ENCODE data around the gene WSCD2.

Gene WSCD2

DNA sequence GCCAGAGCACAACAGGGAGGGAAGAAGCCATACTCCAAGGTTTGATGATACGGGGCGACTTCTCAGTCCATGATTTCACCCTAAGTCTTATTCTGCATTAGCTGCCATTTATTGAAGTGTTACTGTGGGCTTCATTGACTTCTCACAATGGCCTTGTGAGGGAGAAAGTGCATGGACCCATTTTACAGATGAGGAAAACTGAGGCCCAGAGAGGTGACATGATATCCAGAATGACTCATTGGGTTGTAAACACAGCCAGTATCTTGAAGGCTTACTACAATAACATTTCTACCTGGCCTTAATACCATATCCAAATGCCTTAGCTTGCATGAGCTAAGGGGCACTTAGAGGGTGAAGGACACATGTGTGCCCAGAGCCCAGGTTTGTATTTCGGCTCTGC lies 109.4 kb downstream of the WSCD2 start:
- no peak for DNase-seq

GRCh38 chr12:108239378-108239777 lies 110.3 kb downstream of the WSCD2 start:
- no peak for DNase-seq

GRCh38 chr12:108240027-108240785 lies 111.1 kb downstream of the WSCD2 start:
- DNase-seq: no peak

GRCh38 chr12:108240928-108241327 lies 111.8 kb downstream of the WSCD2 start:
- no peak for DNase-seq

DNA sequence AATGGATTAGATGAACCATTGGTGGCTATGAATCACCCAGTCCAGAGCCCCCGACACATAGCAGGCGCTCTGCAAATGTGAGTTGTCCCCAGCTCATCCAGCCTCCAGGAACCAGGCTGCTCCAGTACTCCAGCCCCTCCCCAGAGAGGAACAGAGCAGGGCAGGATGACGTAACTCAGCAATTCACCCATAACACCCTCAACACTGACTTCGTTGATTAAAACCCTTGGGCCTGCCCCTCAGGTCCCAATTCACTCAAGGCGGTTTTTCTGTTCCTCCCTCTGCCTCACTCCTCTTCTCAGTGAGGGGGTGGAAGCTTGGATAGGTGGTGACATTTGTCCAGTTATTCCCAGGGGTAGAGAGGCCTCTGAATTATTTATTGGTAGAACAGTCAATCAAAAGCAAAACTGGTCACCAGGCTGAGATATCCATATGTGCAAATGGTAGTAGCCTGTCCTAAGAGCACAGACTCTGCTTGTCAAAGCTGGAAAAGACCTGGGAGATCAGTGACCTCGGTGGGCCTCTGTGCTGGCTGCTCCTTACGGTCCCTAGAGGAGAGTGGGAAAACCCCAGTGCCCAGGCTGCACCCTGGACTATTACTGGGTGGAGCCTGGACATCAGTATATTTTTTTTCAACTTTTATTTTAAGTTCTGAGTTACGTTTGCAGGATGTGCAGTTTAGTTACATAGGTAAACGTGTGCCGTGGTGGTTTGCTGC lies 113.1 kb downstream of the WSCD2 start:
- no peak for DNase-seq

- no peak for DNase-seq
Measured at GRCh38 chr12:108247130-108247529, 118.0 kb downstream of the WSCD2 start.

GRCh38 chr12:108248011-108248410 lies 118.9 kb downstream of the WSCD2 start:
- no peak for DNase-seq

DNA sequence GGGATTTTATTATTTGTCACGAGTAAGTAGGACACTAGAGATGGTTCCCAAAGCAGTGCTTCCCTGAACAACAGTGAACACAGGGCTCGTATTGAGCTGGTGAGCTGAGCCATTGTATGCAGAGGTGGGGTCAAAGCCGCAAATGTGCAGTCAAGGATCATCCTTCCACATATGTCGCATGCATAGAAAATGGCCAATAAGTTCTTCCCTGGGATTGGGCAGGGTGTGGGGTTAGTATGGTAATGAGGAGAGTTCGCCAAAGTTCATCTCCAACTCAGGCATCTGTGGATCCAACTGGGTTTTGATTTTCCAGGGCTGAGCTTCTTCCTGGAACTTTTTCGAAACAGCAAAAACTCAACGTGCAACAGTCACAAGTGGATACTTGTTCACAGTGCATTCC lies 123.4 kb downstream of the WSCD2 start:
- no peak for DNase-seq

DNA sequence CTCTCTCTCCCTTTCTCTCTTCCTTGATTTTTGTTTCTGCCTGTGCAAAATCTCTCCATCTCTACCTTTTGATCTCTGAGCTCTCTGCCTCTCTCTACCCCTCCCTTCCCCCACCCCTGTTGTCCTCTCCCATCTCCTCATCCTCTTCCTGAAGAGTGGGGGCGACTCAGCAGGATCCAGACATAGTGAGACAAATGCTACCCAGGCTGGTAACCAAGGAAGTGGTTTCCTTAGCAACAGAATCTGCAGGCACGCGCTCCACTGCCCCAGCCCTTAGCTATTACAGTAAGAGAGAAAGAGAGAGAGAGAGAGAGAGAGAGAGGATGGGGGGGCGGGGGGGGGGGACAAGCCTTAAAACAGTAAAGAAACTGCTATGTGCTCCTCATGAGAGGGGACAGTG lies 124.5 kb downstream of the WSCD2 start:
- no peak for DNase-seq

DNA sequence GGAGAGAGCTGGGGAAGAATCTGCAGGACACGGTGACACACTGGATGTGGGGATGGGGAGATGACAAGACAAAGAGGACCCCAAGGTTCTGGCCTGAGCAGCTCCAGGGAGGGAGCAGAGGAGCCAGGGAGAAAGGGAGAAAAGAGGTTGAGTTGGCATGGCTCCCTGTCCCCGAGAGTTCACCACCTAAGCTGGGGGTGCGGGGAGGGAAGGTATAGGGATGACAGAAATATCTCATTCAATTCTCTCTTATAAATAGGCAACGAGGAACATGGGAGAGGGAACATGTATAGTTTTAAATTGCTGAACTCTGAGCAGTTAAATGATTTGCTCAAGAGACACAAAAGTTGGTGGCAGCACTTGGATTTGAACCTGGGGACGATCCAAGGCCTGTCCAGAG lies 124.9 kb downstream of the WSCD2 start:
- no peak for DNase-seq

DNA sequence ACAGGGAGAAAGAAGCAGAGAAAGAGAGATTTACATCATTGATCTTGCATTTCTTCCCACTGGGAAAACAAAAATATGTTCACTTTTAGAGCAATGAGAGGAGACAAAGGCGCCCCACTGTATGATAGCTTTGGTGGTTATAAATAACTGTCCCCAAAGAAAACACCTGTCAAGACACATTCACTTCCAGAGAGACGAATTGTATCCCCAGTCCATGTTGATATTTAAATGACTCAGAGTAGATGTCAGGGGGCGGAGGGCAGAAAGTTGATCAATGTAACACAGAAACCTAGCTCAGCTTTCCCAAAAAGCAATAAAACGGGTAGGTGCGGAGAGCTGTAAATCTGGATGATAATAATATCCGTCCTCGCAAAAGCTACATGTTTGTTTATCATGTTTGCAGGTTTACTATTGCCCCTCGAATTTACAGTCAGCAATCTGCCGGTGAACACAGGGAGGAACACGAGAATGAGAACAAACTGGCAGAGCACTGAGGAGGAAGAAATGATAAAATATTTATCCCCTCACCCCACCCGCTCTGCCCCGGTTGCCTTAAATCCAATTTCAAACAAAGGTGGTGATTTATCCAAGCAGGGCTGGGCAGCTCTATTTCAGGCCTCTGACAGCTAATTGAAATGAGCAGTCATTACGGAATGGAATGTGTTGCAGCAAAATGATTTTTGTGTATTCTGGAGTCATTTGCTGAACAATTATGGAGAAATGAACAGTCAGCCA lies 125.6 kb downstream of the WSCD2 start:
- DNase-seq: no peak

GRCh38 chr12:108255252-108255602 lies 126.1 kb downstream of the WSCD2 start:
- no peak for DNase-seq

DNA sequence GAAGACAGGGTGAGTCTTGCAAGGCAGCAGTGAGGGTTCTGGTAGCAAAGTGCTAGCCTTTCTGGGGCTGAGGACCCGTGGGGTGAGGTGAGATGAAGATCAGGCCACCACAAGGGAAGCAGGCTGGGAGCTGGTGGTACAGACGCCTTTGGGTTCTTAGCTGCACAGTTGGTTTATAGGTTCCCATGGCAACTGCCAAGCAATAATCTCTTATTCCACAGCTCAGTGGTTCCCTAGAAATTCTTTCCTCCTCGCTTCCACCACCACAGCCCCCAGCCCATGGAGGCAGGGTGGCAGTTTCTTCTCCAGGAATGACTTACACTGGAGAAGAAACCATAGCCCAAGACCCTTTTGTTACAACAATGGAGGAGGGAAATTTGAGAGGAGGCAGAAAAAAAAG lies 127.9 kb downstream of the WSCD2 start:
- DNase-seq: no peak

DNA sequence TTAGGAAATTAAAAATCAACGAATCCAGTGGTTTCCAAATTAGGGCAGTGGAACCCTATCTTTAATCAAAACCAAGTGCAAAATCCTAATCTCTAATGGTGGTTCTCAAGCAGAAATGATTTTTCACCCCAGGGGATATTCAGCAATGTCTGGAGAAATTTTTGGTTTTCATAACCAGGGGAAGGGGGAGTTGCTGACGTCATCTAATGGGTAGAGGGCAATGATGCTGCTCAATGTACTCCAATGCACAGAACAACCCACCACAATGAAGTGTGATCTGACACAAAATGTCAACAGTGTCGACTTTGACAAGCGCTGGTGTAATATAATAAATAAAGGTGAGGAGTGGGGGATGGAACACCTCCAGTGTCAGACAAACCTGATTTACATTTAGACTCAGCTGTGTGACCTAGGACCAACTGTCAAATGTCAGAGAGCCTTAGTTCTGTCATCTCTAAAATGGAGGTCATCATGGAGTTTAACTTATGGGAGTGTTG lies 128.6 kb downstream of the WSCD2 start:
- DNase-seq: no peak

DNA sequence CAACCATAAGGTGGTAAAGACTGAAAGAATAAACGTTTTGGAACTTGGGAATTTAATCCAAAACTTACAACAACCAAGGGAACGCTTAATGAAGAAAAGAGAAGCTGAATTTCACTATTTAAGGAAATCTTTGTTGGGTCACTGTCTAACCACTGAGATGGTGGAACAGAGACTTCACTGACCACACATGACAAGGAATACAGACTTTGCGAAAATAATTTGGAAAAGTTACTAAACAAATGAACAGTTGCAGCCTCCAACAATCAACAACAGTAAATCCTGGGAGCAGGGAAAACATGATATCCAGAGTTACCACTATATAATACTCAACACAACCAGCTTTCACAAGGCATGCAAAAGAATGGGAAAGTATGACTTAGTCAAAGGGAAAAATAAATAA lies 131.0 kb downstream of the WSCD2 start:
- no peak for DNase-seq

DNA sequence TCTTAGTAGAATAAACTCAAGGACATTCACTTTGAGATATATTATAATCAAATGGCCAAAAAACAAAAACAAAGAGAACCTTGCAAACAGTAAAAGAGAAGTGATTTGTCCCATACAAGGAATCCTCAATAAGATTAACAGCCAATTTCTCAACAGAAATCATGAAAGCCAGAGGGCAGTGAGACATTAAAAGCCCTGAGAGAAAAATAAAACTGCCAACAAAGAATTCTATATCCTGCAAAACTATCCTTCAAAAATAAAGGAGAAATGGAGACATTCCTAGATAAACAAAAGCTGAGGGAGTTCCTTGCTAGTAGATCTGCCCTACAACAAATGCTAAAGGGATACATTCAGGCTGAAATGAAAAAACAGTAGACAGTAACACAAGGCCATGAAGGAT lies 131.9 kb downstream of the WSCD2 start:
- DNase-seq: no peak

DNA sequence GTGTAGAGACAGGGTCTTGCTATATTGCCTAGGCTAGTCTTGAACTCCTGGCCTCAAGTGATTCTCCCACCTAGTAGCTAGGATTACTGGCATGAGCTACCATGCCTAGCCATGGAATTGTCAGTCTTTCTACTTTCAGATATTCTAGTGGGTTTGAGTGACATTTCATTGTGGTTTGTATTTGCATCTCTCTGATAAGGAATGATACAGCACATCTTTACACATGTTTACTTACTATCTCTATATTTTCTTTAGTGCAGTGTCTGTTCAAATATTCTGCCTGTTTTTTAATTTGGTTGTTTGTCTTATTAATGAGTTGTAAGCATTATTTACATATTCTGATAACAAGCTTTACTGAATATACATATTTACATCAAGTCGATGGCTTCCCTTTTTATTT lies 136.4 kb downstream of the WSCD2 start:
- no peak for DNase-seq

DNA sequence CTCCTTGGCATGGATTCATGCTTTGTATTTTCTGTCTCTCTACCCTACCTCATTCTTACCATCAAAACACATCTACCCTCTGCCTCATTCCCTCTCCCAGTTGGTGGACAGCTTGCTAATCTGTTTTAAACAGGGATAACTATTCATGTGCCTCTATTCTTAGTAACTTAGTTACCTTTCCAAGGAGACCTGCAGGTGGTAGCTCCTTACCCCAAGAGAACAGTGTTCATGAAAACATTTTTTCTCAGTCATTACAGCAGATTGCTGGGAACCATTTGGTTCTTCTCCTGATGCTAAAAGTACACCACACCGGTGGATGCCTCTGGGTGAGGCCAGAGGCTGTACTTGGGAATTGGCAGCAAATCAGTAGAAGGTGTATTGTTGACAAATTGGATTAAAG lies 137.0 kb downstream of the WSCD2 start:
- no peak for DNase-seq

DNA sequence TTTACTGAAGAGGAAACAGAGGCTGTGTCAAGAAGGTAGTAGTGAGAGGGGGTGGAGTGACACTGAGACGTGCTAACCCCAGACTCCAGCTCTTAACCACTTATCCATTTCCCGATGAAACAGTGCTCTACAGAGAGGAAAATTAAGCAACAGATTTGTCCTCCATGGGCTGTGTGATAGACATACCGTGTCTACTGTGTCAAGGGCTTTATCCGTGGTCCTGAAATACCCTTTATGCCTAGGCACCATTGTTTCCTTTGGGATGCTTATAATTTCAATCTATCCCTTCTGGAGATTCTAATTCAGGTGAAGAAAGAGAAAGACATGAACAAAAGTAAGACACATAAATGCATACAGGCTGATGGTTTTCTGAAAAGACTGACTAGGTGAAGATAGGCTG lies 138.4 kb downstream of the WSCD2 start:
- DNase-seq: no peak

GRCh38 chr12:108268397-108268796 lies 139.3 kb downstream of the WSCD2 start:
- DNase-seq: no peak

GRCh38 chr12:108269224-108269623 lies 140.1 kb downstream of the WSCD2 start:
- no peak for DNase-seq

GRCh38 chr12:108270035-108270848 lies 141.2 kb downstream of the WSCD2 start:
- DNase-seq: no peak

DNA sequence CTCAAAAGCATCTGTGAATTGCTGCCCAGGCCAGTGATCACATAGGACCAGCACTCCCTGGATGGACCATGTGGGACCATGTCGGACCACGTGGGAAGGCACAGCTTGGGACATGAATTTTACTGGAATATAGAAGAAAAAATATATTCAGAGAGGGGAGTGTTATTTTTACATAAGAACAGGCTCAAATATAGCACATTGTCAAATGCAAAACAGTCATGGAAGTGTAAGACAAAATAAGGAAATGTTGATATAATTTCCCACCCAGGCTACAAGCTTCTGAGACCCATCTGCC lies 141.7 kb downstream of the WSCD2 start:
- DNase-seq: no peak
